Left colon (tissue), 2 donors: Measurements from ENCODE around the gene SP100. TPM values are rescaled to one million over a fixed set of nuclear protein-coding genes. Genes with fewer than 3 reads are reported as not detected.
A peak's percentile ranks its signal among the peaks of the same experiment; 100 is the strongest.
"Not testable (repeated sequence)": the region's sequence is repeated elsewhere in the genome, so short reads cannot be mapped to it uniquely, and the experiment has no call there.

ENCODE experiments used
- ATAC-seq: fragments of 200-7000 bp; cut with Tn5 transposase; one replicate; pipeline ENCODE4 v1.9.1; 2020; ENCODE audit warnings: mild to moderate bottlenecking, moderate library complexity
- DNase-seq, 2 donors: peaks; one replicate each; pipeline ENCODE4 v3.0.0-alpha.2; 2020
- intact Hi-C, 2 donors: fragments of 100-400 bp; cut with DNase I in 1 of 2; cut with micrococcal nuclease in 1 of 2; formaldehyde crosslinking; loops; one replicate each; pipeline versions ENCODE4 v1.11.2 to v1.14.0; 2022; cut with DNase I, micrococcal nuclease
- long read RNA-seq: library from polyadenylated mRNA; unstranded; transcript quantifications from one replicate; pipeline ENCODE4 v2.0.0, GENCODE V29; 2021
- total RNA-seq, 2 donors: library from RNA; stranded (reverse); fragmentation: NEBNext Ultra II Directional; extraction: Animal tissue kit (Norgen Biotek cat#: 25700); gene quantifications; one replicate each; pipeline ENCODE4 v1.2.1, GENCODE V29; 2021
- donor health status: DM: no; HTN: no; CAD: no.
- donor health status: DM: yes; HTN: yes; CAD: no.

Gene SP100
- total RNA-seq, result 10 to 100 TPM; 65.5 to 69.3 TPM
- long read RNA-seq, transcript SP100-204 (15 exons, 1,898 nt), result major isoform, 35 of 84 reads
- long read RNA-seq, transcript SP100-205 (14 exons, 1,802 nt), result minor isoform, 7 of 84 reads
- long read RNA-seq, partial matches to known transcripts, result 16 of 84 reads
- long read RNA-seq, other reads (novel, unspliced or antisense), result 25 of 84 reads

GRCh38 chr2:230416061-230416721, at the start of gene SP100:
Gene SP100, plus strand, starts transcription at chr2:230416201. Its CDS starts 96 bp downstream, at chr2:230416297.
- intact Hi-C loops, result no loop called here
- DNase-seq (peak; percentile 78 to 87), ATAC-seq (peak; percentile 85)

DNA sequence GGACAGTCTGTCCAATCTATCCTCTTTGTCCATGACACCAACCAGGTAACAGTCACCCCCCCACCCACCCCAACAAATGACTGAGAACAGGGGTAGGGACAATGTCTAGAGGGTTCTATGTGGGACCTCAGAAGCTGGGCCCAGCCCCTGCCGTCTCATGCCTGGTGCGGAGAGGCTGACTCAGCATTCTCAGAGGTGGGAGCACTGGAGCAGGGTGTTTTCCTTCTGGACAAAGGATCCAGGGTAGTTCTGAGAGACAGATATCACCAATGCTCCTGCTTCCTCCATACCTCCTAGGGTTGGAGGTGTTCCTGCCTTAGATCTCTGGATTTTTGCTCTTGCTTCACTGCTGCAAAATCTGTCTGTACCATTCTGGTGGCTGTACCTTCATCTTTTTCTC, 33.9 kb upstream of the SP100 start:
- ATAC-seq (no peak), DNase-seq (no peak)
- intact Hi-C loops, result no loop called here

- no peak for ATAC-seq
- no peak for DNase-seq
- intact Hi-C loops, result no loop called here
Measured at GRCh38 chr2:230383453-230383852, 32.5 kb upstream of the SP100 start.

GRCh38 chr2:230384986-230385385, 31.0 kb upstream of the SP100 start:
- ATAC-seq (no peak), DNase-seq (no peak)
- intact Hi-C loops, result no loop called here

- intact Hi-C loops, result no loop called here
- no peak for ATAC-seq
- no peak for DNase-seq
Measured at GRCh38 chr2:230394301-230394700, 21.7 kb upstream of the SP100 start.

GRCh38 chr2:230398698-230399097, 17.3 kb upstream of the SP100 start:
- DNase-seq, intact Hi-C loops, ATAC-seq: not testable (repeated sequence)

- intact Hi-C loops, result no loop called here
- ATAC-seq, result no peak
- DNase-seq, result no peak
Measured at GRCh38 chr2:230400041-230400440, 16.0 kb upstream of the SP100 start.

DNA sequence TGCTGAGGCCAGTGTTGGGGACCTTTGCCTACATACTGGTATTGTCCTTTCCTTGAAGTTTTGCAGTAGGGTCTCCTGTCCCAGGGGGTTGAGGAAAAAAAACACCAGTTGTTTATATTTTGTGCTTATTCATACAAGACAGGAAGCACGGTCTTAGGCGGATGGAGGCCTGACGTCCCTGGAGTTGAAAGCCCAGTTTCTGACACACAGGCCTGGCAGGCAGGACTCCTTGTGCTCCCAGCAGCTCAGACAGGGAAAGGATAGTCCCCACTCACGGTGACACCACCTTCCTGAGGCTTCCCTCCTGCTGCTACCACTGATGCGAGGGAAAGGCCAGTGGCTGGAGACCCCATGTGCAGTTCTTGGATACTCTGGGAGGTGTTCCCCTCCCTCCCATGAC, 15.5 kb upstream of the SP100 start:
- DNase-seq (no peak), ATAC-seq (no peak)
- intact Hi-C loops, result no loop called here

GRCh38 chr2:230401026-230401425, 15.0 kb upstream of the SP100 start:
- ATAC-seq, intact Hi-C loops, DNase-seq: not testable (repeated sequence)

- ATAC-seq, result no peak
- intact Hi-C loops, result no loop called here
Measured at GRCh38 chr2:230403746-230404145, 12.3 kb upstream of the SP100 start.

GRCh38 chr2:230405824-230406223, 10.2 kb upstream of the SP100 start:
- ATAC-seq (no peak), DNase-seq (no peak)
- intact Hi-C loops, result no loop called here

More at GRCh38 chr2:230403746-230404145, 12.3 kb upstream of the SP100 start:
- DNase-seq, result no peak

- ATAC-seq (no peak), DNase-seq (no peak)
- intact Hi-C loops, result no loop called here
Measured at GRCh38 chr2:230408244-230408842, 7.7 kb upstream of the SP100 start.

- DNase-seq, intact Hi-C loops: not testable (repeated sequence)
Measured at GRCh38 chr2:230409316-230409715, 6.7 kb upstream of the SP100 start.

GRCh38 chr2:230410263-230410662, 5.7 kb upstream of the SP100 start:
- intact Hi-C loops, result no loop called here
- ATAC-seq (no peak), DNase-seq (no peak)

More at GRCh38 chr2:230409316-230409715, 6.7 kb upstream of the SP100 start:
- not testable (repeated sequence) for ATAC-seq

DNA sequence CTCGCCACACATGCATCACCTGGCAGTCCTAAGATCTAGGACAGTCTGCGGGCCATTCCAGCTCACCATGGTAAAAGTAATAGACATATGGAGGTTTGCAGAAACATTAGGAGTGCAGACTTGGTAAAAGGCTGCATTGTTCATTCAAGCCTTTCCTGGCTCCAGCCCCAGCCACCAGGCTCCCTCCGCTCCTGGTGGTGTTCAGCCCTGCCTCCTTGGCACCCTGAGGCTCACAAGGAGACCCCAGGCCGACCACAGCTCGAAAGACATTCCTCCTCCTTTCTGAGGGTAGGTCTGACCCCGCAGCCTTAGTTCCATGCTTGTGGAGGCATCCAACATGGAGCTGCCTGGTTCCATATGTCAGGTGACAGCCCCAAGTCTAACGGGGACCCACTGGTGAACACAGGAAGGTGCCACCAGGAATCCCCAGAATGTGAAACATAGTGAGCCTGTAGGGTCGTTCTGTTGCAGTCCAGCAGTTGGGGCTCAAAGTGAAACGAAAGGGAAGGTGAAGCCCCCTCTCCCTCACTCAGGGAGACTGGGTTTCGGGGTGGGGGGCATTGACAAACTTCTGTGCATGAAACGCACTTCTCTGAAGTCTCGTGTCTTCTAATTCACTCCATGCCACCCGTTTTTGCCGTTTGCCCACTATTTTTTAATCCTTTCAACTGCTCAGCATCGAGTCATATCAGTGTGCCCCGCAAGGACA, 5.0 kb upstream of the SP100 start:
- no peak for ATAC-seq
- intact Hi-C loops, result no loop called here
- DNase-seq, result peak in 1 of 2 donors; percentile 18

GRCh38 chr2:230411570-230412370, 4.2 kb upstream of the SP100 start:
- intact Hi-C loops, result no loop called here

DNA sequence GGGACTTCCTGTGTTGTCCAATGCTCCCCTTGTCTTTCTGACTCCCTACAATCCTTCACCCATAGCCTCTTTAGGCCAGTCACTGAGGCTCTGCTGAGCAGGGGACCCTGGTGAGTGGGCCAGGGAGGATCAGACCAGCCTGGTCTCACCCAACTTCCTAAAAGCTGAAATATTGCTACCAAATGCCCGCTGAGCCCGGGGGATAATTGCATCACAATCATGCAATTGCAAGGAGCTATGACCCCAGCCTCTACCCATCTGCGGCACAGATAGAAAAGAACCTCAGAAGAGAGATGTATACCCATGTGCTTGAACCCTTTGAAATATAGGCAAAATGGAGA, 3.7 kb upstream of the SP100 start:
- intact Hi-C loops, result no loop called here
- DNase-seq, result no peak
- peak; percentile 0 for ATAC-seq

More at GRCh38 chr2:230411570-230412370, 4.2 kb upstream of the SP100 start:
- DNase-seq, result peak; percentile 69 to 72
- ATAC-seq, result peak; percentile 81

DNA sequence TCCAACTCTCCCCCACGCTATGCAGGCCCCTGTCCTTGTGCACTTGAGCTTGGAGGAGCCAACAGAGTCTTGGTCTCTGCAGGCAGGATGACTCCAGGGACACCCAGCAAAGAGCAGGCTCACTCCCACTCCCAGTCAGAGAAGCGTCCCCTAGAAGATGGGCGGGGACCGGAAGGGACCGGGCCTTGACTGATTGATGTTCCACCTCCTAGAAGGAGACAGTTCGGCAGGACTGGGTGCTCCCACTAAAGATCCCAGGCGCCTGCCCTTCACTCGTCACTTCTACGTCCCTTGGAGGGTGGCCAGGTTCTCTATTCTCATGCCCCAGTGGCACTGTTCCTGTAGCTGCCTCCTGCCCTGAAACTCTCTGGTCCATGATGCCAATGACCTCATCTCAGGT, 3.2 kb upstream of the SP100 start:
- peak in 1 of 2 donors; percentile 17 for DNase-seq
- ATAC-seq, result no peak
- intact Hi-C loops, result no loop called here

DNA sequence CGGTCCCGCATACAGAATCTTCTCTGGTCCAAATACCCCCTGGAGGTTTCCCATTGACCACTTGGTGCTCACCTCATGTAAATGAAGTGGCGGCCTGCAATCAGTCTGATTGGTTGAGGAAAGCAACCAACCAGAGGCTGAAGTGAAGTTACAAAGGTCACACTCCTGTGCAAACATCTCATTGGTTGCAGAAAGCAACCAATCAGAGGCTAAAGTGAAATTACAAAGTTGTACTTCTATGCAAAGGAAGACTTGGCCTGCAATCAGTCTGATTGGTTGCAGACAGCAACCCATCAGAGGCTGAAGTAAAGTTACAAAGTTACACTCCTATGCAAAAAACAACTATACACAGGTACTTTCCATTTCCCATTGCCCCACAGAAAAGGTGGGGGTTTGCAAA, 2.5 kb upstream of the SP100 start:
- DNase-seq (no peak), ATAC-seq (no peak)
- intact Hi-C loops, result no loop called here
